T1000 (cell line): ENCODE results near the gene SLC12A1.
A peak's percentile ranks its signal among the peaks of the same experiment; 100 is the strongest.

ENCODE experiments used
- DNase-seq: peaks from one replicate; lab custom pipeline; 2025; ENCODE audit warnings: mixed read lengths; lab: John Stamatoyannopoulos, UW

Gene SLC12A1

DNA sequence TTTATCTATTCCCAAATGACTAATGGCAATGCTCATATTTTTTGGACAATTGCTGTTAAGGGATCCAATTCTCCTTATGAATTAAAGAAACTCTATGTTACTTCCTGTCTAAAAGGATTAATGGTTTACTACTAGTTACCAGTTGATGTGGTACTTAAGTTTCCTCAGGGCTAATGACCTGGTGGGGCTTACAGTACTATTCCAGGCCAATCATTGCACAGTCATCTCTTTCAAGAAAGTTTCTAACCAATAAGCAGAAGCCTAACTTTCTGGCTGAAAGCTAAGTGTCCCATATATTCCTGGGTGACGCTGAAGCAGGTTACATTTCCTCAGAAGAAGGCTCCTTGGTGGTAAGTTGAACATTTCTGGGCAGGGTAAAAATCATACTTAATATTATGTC is at the start of gene SLC12A1:
Gene SLC12A1 (plus strand): TSS at position 322 of the 400 bp plus-strand sequence. CDS start 1,418 bp downstream, outside the sequence.
- no peak for DNase-seq

DNA sequence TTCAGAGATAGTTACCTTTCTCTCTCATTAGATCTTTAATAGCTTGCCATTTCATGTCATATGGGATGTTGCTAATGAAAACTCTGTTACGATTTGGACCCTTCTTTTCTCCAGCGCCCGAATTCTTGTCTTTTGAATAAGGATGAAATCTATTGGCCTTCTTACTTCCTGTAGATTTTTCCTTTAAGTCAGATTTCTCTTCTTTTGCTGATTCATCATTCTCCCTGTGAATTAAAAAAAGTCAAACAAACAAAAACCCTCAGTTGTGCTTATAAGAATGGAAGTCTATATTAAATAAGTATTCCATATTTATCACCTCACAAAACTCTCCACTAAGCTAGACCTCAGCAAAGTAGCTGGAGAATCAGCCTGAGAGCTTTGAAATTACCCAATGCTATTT is 37.5 kb upstream of the SLC12A1 start:
- DNase-seq: no peak

DNA sequence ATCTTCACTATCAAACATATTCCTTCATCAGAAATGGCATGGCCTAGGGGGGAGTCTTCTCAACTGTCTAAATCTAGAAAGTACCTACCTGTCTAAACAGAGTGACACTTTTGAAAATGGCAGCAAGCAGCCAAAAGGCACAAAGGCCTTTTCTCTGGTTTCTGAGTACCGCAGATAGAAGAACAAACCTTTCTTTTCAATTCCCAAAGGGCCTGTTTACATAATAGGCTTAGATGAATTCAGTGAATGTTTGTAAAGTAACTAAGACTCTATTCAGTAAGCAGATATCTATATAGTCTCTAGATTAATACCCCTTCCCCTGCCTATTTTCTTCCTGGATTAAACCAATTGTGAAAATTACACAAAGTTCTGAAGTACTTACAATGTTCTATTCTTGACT is 35.1 kb upstream of the SLC12A1 start:
- no peak for DNase-seq

DNA sequence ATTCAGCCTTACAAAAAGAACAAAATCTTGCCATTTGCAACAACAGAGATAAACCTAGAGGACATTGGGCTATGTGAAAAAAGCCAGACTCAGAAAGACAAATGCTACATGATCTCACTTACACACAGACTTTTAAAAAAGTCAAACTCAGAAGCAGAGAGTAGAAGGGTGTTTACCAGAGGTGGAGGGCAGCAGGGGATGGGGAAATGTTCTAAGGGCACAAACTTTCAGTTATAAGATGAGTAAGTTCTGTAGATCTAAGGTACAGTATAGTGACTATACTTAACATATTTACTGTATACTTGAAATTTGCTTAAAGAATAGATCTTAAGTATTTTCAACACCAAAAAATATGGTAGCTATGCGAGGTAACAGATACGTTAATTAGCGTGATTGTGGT is 31.0 kb upstream of the SLC12A1 start:
- DNase-seq: no peak

DNA sequence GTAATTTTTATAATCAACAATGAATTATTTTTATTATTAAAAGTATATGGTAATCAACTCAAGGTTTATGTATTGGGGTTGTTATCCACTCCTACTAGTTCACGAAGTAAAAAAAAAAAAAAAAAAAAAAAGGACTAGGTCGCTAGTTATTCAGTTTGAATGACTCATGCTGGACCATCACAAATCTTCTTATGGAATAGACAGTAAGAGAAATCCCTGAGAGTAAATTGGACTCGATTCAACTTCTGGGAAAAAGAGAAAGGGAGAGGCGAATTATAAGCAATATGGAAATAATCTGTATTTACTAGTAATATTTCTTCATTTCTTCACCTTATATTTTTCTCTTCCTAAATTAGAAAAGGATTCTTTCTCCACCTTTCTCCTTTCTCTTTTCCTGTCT is 30.0 kb upstream of the SLC12A1 start:
- DNase-seq: no peak

DNA sequence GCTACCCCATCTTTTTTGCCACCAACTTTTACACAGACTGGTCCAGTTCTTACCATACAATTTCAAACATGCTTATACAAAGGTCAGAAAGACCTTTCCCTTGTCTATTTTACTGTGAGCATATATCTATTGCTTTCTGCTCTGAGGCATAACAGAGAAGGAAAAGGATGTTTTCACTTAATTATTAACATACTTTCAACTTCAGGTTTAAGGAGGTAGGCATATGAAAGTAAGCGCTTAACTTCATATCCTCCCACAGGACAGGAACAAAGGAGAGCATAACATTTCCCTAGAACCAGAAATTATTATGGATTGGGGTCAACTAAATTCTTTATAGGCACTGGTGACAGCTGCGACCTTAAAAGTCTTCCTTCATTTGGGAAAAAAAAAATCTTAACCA is 29.1 kb upstream of the SLC12A1 start:
- no peak for DNase-seq

DNA sequence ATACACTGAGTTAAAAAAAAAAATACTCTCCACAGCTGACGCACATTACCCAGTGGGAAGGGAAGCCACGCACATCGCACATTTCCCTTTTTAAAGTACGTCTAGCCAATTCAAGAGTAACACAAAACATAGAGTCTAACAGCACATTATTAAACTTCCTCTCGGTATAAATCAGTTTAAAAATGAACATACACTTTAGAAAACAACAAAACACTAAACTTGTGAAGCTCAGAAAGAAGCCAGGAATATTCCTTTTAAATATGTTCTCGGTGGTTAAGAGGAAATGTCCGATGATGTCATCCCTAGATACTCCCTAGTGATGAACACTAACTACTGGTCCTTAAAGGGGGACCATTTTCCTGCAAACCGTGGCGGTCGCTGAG is 28.7 kb upstream of the SLC12A1 start:
- no peak for DNase-seq

DNA sequence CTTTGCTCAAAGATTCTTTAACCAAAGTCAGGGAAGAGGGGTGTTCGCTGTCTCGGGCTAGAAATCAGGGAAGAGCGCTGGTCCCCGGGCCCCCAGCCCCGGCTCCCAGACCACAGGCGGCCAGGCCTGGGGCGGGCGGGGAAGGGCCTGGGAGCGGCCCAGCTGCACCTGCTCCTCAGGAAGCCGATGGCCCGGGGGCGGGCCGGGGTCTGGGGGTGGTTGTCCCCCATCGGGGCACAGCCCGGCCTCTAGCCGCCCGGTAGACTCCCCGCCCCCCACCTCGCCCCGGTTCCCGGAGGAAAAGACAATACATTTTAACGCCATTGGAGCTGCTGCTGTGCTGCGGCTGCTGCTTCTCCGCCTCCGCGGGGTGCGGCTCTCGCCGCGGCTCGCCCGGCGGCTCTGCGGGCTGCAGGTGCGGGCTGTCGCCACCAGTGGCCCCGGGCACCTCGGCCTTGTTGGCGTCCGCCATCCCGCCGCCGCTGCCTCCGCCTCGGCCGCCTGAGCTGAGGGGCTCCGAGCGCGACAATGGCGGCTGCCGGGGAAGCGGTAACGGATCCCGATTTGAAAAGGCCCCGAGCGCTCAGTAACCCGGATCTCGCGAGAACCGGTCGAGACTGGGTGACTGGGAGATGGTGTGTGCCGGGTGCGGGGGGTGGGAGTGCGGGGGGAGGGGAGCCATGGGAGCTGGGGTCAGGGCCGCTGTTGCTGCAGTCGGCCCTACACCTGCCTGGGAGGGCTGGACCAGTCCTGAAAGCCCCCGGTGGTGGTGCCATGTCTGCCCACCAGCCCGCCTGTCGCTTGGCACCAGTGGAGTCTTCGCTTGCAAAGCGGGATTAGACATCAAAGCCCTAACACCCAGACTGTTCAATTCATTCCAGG is 28.1 kb upstream of the SLC12A1 start, which contains the start of gene MYEF2:
Gene MYEF2 (minus strand): TSS at position 530 of the 882 bp plus-strand sequence. CDS start 58 bp downstream, at position 472.
- peak; percentile 48 for DNase-seq

DNA sequence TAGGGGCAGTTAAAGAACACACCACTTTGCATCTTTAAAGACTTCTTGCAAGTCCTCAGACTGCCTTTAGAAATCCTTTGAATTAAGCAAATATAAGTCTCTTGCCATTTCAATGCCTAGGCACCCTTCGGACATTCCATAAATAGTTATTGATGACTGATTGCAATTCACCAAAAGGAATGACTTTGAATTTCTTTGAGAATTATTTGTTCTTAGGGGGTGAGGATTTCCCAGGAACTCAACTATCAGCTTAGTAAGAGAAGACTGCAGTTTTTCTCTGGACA is 27.5 kb upstream of the SLC12A1 start:
- DNase-seq: no peak

DNA sequence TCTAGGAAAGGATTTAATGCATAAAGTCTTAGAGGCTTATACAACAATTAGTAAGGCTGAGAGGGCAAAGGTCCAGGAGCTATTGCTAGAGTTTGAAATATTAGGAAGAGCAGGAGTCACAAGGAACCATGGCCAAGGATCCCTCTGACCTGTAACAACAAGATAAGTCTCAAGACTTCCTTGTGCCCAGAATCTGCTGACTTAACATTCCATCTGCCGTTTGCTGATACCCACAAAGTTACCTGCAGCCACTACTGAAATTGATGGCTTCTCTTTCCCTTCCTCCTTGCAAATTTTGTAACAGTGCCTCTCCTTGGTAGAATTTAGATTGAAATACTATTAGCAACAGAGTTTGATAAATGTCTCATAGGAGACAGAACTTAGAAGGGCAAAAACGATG is 23.4 kb upstream of the SLC12A1 start:
- DNase-seq: no peak

DNA sequence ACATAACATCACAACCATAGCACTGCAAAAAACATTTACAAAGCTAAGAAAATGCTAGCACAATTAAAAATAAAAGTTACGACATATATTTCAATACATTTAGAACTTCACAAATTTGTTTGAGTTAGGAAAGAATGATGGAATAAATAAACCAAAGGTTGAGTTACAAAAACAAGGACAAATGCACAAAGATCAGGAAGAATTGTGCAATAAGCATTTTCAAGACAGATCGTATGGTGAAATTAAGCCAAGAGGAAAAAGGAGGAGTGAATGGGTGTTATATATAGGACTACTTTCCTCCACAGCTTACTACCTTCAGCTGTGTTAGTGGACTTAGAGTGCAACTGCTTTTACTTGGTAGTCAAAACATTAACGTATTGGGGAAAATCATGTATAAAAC is 20.6 kb upstream of the SLC12A1 start:
- no peak for DNase-seq

DNA sequence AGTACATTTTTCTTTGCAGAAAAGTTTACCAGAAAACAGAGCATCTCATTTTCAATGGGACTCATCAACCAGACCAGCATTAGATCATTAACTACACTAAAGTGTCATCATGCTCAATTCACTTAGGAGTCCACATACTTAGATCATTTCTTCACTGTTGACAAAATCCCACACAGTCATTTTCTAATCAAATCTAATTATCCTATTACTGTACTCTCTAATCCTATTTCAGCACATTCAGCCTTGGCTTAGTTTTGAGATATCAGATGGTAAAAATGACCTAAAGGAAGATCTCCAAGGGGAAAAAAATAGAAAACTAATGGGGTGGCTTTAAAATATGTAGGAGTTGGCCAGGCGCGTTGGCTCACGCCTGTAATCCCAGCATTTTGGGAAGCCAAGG is 19.8 kb upstream of the SLC12A1 start:
- no peak for DNase-seq

DNA sequence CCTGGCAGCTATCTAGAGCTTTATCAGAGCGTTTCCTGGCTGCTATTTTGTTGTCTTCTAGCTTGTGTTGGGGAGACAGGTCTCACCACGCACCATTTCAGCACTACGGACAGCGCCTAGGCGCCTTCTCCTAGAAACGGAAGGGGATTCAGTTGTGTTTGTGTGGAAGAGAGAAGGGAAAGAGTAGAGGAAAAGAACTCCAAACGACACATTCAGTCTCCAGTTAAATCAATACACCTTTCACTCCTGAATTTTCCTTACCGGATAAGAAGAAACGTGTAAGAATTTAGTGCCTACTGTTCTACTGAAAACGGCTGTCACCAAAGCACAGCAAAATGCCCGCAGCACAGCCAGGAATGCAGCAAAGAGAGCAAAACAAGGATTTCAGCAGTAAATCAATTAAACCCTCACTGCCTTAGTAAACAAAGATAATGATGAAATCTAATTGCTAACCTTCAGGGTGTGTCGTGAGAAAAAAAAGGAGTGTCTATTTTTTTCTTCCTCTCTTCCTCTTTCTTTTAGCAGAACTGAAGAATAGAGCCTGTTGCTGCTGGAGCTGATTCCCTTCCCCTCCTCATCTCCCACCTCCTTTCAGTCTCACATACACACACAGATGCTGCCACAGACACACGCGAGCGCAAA is 15.0 kb upstream of the SLC12A1 start:
- DNase-seq: peak; percentile 38

DNA sequence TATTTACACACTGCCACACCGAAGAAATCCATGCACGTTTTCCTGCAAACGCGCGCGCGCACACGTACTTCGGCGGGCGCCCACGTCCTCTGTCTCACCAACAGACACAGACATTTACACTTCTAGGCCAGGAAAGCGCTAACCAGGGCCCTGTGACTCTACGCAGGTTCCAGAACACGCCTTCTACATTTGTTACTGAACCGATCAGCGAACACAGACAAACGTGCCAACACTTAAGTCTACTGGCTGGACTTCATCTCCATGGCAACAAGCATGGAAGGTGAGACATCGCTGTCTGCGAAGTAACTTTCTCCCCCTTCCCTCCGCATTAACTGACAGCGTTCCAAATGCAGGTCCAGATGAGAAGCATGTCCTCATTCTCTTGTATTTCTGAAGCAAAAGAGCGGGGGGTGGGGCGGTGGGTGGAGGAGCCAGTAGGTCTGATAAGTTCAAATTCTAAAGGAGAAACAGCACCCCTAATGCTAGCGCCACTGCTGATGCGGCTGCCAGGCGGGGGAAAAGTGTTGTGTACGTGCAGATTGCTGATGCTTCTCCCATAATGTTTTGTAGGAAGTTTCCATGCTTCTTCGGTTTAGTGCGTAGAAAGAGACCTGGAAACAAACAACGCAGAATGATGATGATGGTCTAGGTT is 14.4 kb upstream of the SLC12A1 start, which contains the start of gene CTXN2:
Gene CTXN2 (plus strand): TSS at position 92 of the 652 bp plus-strand sequence. CDS start 9,636 bp downstream, outside the sequence.
- no peak for DNase-seq

DNA sequence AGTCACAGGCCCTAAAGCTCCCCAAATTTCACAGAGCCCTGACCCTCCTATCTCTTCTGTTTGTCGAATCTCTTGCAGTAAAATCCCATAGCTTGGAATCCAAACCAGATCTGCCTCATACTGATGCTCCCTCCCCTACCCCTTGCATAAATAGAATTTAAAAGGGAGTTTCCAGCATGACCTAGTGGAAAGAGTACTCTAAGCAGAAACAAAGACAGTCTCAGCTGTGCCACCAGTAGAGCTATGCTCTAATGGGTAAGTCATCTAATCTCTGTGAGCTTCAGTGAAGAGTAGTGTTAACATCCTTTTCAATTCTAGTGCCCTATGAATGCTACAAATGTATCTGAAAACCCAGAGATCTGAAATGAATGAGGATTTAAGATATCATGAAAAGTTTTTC is 4.0 kb upstream of the SLC12A1 start:
- DNase-seq: no peak

DNA sequence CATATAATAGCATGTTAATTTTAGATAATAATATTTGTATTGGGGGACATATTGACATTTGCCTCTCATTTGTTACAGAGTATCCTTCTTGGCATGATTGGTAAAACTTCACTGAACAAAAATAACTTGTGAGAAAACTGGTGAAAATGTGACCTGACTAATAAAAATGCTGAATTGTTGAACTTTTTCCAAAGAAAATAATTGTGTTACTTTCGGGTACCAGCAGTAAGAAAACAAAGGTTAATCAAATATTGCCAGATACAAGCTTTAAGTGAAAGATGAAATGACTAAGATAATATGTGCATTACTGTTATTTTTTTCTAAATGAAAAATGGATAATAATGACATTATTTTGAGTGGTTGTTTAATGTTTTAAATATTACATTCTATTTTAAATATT is 15.2 kb downstream of the SLC12A1 start:
- DNase-seq: no peak

DNA sequence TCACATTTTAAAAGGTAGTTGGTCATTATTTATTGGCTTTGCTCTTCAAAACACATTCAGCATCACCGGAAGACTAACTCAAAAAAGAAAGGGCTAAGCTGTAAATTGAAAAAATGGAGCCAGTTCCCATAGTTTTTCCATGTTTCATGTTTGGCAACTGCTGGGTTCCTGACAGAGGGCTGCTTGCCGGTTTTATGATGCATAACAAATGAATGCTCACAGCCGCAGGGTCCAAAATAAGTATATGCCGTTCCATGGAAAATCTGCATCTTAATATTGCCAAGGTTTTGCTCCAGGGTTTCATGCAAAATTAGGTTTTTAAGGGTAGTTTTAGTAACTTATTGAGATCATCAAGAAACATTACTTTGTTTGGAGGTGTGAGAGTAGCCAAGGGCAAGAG is 15.8 kb downstream of the SLC12A1 start:
- no peak for DNase-seq

DNA sequence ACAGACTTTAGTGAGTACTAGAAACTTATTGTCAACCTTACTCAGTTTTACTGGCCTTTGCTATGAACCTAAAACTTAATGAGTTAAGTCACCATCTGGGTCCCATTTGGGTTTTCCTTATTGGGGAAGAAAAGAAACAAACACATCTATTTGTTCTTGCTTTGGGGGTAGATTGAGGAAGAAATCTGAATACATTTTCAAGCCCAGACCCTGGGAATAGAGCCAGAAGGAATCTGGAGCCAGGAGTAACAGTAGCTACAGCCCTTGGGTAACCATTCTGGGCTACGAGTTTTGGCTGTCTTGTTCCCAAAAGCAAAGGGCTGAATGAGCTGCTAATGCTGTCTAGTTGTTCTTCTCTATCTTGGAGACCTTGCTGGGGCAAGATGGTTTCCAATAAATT is 16.5 kb downstream of the SLC12A1 start:
- DNase-seq: no peak

DNA sequence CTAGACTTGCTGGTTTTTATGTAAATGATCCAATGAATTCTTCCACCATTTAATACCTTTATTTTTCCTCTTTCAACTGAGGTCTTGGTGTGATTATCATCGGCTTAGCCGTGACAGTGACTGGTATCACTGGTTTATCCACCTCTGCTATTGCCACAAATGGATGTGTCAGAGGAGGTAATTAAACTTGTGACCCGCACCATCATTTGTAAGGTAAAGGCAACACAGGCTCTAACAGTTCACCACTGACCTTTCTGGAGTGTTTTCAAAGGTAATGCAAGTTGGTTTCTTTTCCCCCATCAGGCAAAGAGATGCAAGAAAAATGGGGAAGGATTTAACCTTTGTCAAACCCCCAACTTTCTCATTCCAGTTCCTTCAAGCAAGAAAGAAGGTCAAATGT is 19.7 kb downstream of the SLC12A1 start:
- no peak for DNase-seq

DNA sequence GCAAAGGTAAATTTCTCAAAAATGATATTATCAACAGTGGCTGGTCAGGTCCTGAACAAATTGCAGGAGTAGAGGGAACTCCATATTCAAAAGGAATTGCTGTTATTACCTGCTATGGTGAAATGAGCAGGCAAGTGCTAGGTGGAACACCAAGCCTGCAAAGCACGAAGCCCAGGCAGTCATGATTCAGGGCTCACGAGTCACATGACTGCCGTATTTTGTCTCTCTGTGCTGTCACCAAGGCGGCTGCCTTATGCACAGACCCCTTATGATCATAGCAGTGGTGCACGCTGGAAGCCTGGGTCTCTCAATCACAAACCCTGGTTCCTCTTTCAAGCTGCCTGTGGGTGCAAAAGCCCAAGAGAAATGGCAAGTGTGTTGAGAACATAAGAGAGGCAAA is 24.4 kb downstream of the SLC12A1 start:
- no peak for DNase-seq

DNA sequence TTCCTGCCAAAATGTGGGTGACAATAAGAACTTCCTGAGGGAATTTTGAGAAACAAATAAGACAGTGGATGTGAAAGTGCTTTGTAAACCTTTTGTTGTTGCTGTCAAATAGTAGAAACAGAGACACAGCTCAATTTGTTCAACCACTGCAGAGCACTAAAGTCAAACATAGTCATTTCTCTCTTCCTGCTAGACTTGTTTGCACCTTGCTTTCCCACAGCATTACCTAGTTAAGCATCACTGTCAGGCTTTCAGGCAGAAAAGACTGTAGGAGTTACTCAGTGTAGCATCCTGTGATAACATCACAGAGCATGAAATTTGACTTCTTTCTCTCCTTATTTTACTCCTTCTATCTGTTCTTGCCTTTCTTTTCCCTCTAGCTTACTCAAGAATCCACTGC is 27.1 kb downstream of the SLC12A1 start:
- no peak for DNase-seq

DNA sequence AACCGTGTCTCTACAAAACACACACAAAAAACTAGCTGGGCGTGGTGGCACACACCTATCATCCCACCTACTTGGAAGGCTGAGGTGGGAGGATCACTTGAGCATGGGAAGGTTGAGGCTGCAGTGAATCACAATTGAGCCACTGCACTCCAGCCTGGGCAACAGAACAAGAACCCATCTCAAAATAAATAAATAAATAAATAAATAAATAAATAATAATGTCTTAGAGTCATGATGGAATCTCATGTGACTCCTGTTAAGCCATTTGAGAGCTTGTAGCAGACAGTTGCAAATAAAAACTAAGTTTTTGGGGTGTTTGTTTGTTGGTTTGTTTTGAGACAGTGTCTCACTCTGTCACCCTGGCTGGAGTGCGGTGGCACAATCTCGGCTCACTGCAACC is 33.2 kb downstream of the SLC12A1 start:
- DNase-seq: no peak

DNA sequence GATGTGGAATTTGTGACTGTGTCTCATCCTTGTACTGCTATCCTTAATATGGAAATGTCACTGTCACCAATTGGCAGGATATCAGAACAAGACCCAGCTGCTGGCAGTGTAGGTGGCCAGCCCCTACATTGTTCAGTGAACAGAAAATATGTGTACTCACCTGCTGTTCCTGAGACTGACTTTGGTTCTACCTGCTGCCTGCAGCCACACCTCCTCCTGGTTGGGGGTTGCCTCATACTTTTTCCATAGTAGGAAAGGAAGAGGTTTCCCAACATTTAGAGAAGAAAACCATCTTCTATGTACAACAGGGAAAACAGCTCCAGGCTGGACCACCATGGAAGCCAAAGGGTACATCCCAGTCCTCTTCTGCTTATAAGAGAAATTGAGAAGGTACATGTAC is 35.9 kb downstream of the SLC12A1 start:
- DNase-seq: no peak
